Measurements from ENCODE around the gene DNMBP. TPM values are rescaled to one million over a fixed set of nuclear protein-coding genes. Genes with fewer than 3 reads are reported as not detected.

The DNMBP gene
- total RNA-seq, 1 donor from 2014 or later, result 15.9 TPM

DNA sequence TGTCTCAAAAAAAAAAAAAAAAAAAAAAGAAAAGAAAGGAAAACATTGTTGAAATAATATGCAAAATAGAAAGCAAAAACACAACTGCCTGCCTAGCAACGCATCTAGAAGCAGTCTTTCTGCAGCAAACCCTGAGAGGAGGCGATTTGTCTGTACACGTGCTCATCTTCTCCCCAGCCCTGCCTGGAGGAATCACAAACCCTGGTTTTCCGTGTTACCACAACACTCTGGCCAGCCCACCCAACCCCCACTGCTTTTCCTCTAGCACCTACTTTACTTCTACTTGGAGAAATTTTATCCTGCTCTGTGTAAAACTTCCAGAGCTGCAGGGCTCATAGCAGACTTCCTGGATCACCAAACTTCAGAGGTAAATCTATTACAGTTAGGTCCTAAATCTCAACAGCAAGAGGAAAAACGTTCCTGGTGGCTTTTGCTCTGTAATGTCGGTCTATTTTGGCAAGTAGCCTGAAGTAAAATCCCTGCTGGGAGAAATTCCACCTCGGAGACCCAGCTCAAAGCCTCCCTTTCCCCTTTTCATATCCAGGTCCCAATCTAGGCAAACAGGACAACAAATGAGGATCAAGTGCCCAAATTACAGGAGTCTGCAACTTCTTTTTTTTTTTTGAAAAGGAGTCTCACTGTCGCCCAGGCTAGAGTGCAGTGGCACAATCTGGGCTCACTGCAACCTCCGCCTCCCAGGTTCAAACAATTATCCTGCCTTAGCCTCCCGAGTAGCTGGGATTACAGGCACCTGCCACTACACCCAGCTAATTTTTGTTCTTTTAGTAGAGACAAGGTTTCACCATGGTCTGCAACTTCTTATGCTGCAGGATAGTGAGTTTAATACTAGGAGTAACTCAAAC, 91.6 kb downstream of the DNMBP start:
- H3K27me3 ChIP-seq, result no peaks in the 10 kb centered on the region
- peaks cover 0 to 3% of the 10 kb centered on the region in 2 donors for H3K4me1 ChIP-seq
- peak overlapping the region; percentile 32 to 56 for H3K4me3 ChIP-seq
- no peaks in the 10 kb centered on the region for H3K9me3 ChIP-seq
- H3K36me3 ChIP-seq, result no peaks in the 10 kb centered on the region
- intact Hi-C loops (cut with DNase I), result loop anchor here (10.0 kb wide), 1 partner anchor 87 kb away; the partner anchor contains the start of gene DNMBP
- no peak for DNase-seq (ENCODE audit: low spot score in 2 of 2)
- peak overlapping the region; percentile 19 to 54 for H3K27ac ChIP-seq
- TF ChIP-seq CTCF (IDR thresholded peaks at IDR 0.05), result no peak

DNA sequence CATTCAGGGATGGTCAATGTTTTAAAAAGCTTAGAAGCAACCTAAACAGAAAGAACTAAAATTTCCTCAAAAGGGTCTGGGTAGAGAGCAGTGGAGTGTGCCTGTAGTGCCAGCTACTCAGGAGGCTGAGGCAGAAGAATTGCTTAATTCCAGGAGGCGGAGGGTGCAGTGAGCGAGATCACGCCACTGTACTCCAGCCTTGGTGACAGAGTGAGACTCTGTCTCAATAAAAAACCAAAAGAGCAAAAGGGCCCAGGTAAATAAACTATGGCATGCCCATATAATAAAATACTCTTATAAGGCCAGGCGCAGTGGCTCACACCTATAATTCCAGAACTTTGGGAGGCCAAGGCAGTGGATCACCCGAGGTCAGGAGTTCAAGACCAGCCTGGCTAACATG, 93.0 kb downstream of the DNMBP start:
- Histone ChIP-seq H3K4me1 (peaks cover 0 to 13% of the 10 kb centered on the region in 2 donors), H3K27me3 (no peaks in the 10 kb centered on the region), H3K36me3 (no peaks in the 10 kb centered on the region), H3K9me3 (no peaks in the 10 kb centered on the region), H3K27ac (no peak overlapping the region), H3K4me3 (no peak overlapping the region)
- no peak for TF ChIP-seq CTCF (IDR thresholded peaks at IDR 0.05)
- DNase-seq (ENCODE audit: low spot score in 2 of 2), result no peak
- intact Hi-C loops (cut with DNase I), result loop anchor here (10.0 kb wide), 1 partner anchor 88 kb away; the partner anchor contains the start of gene DNMBP

DNA sequence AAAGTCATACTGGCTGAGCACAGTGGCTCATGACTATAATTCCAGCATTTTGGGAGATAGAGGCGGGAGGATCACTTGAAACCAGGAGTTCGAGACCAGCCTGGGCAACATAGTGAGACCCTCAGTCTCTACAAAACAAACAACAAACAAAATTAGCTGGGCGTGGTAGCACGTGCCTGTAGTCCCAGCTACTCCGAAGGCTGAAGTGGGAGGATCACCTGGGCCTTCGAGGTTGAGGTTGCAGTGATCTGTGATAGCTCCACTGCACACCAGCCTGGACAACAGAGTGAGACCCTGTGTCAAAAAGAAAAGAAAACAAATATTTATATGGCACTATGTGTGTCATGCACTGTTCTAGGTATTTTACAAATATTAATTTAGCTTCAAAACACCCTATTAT, 94.3 kb downstream of the DNMBP start:
- H3K4me1 ChIP-seq, result peaks cover 0 to 13% of the 10 kb centered on the region in 2 donors
- no peaks in the 10 kb centered on the region for H3K9me3 ChIP-seq
- TF ChIP-seq CTCF (IDR thresholded peaks at IDR 0.05), result no peak
- no peak overlapping the region for H3K4me3 ChIP-seq
- H3K27me3 ChIP-seq, result no peaks in the 10 kb centered on the region
- H3K27ac ChIP-seq, result no peak overlapping the region
- intact Hi-C loops (cut with DNase I), result loop anchor here (10.0 kb wide), 1 partner anchor 89 kb away; the partner anchor contains the start of gene DNMBP
- DNase-seq (ENCODE audit: low spot score in 2 of 2), result no peak
- H3K36me3 ChIP-seq, result no peaks in the 10 kb centered on the region

GRCh38 chr10:99914236-99914635, 95.5 kb downstream of the DNMBP start:
- intact Hi-C loops (cut with DNase I), result loop anchor here (10.0 kb wide), 1 partner anchor 91 kb away; the partner anchor contains the start of gene DNMBP
- no peak overlapping the region for H3K4me3 ChIP-seq
- H3K4me1 ChIP-seq, result peaks cover 0 to 13% of the 10 kb centered on the region in 2 donors
- no peak overlapping the region for H3K27ac ChIP-seq
- H3K36me3 ChIP-seq, result no peaks in the 10 kb centered on the region
- no peaks in the 10 kb centered on the region for H3K27me3 ChIP-seq
- TF ChIP-seq CTCF (IDR thresholded peaks at IDR 0.05), result no peak
- no peaks in the 10 kb centered on the region for H3K9me3 ChIP-seq
- DNase-seq (ENCODE audit: low spot score in 2 of 2), result no peak

DNA sequence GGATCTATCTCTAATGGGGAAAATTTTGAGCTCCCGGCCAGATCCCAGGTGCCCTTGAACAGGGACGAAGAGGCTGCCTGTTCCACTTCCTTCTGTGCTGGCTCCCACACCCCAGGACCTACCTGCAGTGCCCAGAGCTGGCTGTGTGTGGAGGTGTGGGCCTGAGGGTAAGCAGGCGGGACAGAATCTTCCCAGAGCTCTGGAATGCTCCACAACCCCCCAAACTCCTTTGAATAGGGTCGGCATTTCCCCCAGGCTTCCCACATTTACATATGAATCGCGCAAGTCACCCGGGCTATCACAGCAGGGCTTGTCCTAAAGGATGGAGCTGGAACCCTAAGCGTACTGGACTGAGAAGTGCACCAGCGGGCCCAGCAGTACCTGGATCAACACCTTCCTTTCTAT, 95.9 kb downstream of the DNMBP start:
- H3K36me3 ChIP-seq, result no peaks in the 10 kb centered on the region
- TF ChIP-seq CTCF (IDR thresholded peaks at IDR 0.05), result no peak
- H3K27me3 ChIP-seq, result no peaks in the 10 kb centered on the region
- no peak for DNase-seq (ENCODE audit: low spot score in 2 of 2)
- H3K27ac ChIP-seq, result no peak overlapping the region
- intact Hi-C loops (cut with DNase I), result loop anchor here (10.0 kb wide), 1 partner anchor 91 kb away; the partner anchor contains the start of gene DNMBP
- H3K4me3 ChIP-seq, result no peak overlapping the region
- H3K4me1 ChIP-seq, result peaks cover 0 to 13% of the 10 kb centered on the region in 2 donors
- no peaks in the 10 kb centered on the region for H3K9me3 ChIP-seq

All from ascending aorta (tissue), 2 donors.